Cardiac fibroblast (primary cell): ENCODE data around the gene XAF1.

ENCODE experiments used
- DNase-seq, 2 donors: peaks; one replicate each; pipeline versions ENCODE4 v3.0.0 to v3.0.0-alpha.2; 2010; ENCODE audit warnings: low read depth in 2 of 2
- H3K4me3 ChIP-seq, 2 donors: replicated peaks in 1 of 2; 1 replicate in 1 of 2; 2 replicates in 1 of 2; pipeline ENCODE4 v1.5.1; 2011; ENCODE audit warnings: low read depth in 2 of 2, low read length in 2 of 2, mild to moderate bottlenecking in 2 of 2, moderate library complexity in 1 of 2
- TF ChIP-seq, protein P1 (sequence below): IDR thresholded peaks from one replicate; pipeline ENCODE4 v1.5.1; 2011; ENCODE audit warnings: low read depth, mild to moderate bottlenecking, low read length, inconsistent platforms

The XAF1 gene

GRCh38 chr17:6752068-6752909 lies 3.6 kb upstream of the XAF1 start:
- DNase-seq, result peak; percentile 98 to 100

GRCh38 chr17:6753006-6753445 lies 2.8 kb upstream of the XAF1 start:
- DNase-seq, result peak; percentile 85 to 96
- TF ChIP-seq, protein P1, sequence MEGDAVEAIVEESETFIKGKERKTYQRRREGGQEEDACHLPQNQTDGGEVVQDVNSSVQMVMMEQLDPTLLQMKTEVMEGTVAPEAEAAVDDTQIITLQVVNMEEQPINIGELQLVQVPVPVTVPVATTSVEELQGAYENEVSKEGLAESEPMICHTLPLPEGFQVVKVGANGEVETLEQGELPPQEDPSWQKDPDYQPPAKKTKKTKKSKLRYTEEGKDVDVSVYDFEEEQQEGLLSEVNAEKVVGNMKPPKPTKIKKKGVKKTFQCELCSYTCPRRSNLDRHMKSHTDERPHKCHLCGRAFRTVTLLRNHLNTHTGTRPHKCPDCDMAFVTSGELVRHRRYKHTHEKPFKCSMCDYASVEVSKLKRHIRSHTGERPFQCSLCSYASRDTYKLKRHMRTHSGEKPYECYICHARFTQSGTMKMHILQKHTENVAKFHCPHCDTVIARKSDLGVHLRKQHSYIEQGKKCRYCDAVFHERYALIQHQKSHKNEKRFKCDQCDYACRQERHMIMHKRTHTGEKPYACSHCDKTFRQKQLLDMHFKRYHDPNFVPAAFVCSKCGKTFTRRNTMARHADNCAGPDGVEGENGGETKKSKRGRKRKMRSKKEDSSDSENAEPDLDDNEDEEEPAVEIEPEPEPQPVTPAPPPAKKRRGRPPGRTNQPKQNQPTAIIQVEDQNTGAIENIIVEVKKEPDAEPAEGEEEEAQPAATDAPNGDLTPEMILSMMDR, result no peak
- H3K4me3 ChIP-seq, result no peak overlapping the region

More at GRCh38 chr17:6752068-6752909, 3.6 kb upstream of the XAF1 start:
- H3K4me3 ChIP-seq, result no peak overlapping the region
- TF ChIP-seq, protein P1, result no peak

DNA sequence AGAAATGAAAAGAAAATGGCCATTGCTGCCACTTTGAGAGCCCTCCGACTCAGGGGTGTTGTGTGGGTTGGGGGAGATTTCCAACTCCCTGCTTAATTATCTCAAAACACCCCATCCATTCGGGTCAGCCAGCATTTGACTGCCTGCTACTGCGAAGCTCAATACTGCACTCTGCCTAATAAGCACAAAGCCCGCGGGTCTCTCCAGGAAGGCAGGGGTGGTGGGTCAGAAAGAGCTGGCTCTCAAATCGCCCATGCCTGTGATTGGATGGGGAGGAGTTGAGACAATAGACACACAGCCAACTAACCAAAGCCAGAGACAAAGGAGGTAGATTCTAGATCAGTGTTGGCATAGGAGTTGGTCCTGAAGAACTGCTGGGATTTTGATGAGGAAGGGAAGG lies 2.3 kb upstream of the XAF1 start:
- H3K4me3 ChIP-seq, result no peak overlapping the region
- TF ChIP-seq, protein P1, result no peak
- no peak for DNase-seq

DNA sequence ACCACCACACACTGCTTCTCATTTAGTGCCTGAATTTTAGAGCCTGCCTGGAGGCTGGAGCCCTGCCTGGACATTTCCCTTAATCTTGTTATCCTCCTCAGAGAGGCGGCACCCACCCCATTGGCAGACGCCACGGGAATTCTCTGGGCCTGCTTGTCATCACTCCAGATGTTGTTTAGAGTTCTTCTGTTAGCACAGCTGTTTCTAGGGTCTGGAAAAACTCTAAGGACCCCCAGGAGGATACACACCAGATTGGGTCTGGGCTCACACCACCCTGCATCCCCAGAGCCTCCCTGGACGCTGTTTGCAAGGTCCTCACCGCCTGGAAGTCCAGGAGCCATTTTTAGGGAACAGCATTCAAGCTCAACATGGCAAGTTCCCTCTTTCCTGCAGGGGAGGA lies 565 bp upstream of the XAF1 start:
- peak overlapping the region; percentile 48 to 66 for H3K4me3 ChIP-seq
- TF ChIP-seq, protein P1, result no peak
- peak; percentile 61 to 84 for DNase-seq

GRCh38 chr17:6756425-6757031 lies 682 bp downstream of the XAF1 start:
- peak overlapping the region; percentile 48 to 66 for H3K4me3 ChIP-seq
- TF ChIP-seq, protein P1, result no peak
- DNase-seq, result no peak

DNA sequence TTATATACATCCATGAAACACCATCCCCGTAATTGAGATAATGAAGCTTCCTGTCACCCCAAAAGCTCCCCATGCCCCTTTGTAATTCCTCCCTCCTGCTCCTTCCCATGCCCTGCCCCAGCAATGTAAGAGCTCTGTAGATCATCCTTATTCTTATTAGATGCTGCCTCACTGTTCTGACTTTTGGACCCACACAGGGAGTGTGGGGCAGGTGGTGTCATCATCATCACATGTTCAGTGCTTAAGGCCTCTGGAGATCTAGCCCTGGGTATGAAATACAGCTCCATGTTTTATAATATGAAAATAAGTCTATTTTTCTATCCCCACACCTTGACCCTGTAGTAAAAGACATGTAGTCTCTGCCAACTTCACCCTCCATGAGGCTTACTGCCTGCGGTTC lies 1.9 kb downstream of the XAF1 start:
- TF ChIP-seq, protein P1, result no peak
- H3K4me3 ChIP-seq, result no peak overlapping the region
- DNase-seq, result no peak
